Mammary microvascular endothelial cell (primary cell): ENCODE results near the gene KDM4F. TPM values are rescaled to one million over a fixed set of nuclear protein-coding genes. Genes with fewer than 3 reads are reported as not detected.

Source experiments
- total RNA-seq: library from RNA; depleted of rRNA; stranded (reverse); fragments of >200 nt; gene quantifications from 2 replicates; pipeline ENCODE4 v1.2.3, GENCODE V29; 2015

The KDM4F gene
- not detected in 2 replicates for total RNA-seq

GRCh38 chr11:95049122-95049521, at the start of gene KDM4F:
TSS of gene KDM4F (plus strand) at chr11:95049422.

GRCh38 chr11:95024958-95025357, 24.3 kb upstream of the KDM4F start, which contains the start of gene KDM4E:
TSS of gene KDM4E (plus strand) at chr11:95025258. CDS start at chr11:95025558, 300 bp downstream.

GRCh38 chr11:95066716-95067038, 17.5 kb downstream of the KDM4F start, which contains the start of gene SRSF8:
TSS of gene SRSF8 (plus strand) at chr11:95066919. CDS start at chr11:95067227, 308 bp downstream.

GRCh38 chr11:95089620-95090542, 40.7 kb downstream of the KDM4F start, which contains the start of gene ENDOD1:
TSS of gene ENDOD1 (plus strand) at chr11:95089846. CDS start at chr11:95089928, 82 bp downstream.

Other genes with a start within 250 kb of the KDM4F start
- 41.6 and 53.6 TPM in 2 replicates for gene CWC15, start 75.9 kb upstream of the KDM4F start, total RNA-seq
- gene KDM4D, start 75.7 kb upstream of the KDM4F start, total RNA-seq: 0.64 and 1.4 TPM in 2 replicates
- gene KDM4E, start 24.2 kb upstream of the KDM4F start, total RNA-seq: not detected in 2 replicates
- 21.4 and 27.7 TPM in 2 replicates for gene SRSF8, start 17.5 kb downstream of the KDM4F start, total RNA-seq
- 31.6 and 33.4 TPM in 2 replicates for gene ENDOD1, start 40.4 kb downstream of the KDM4F start, total RNA-seq
- 5.1 and 5.3 TPM in 2 replicates for gene SESN3, start 181.8 kb downstream of the KDM4F start, total RNA-seq